PC-9 (cell line): ENCODE results near the gene CLMN. TPM values are rescaled to one million over a fixed set of nuclear protein-coding genes. Genes with fewer than 3 reads are reported as not detected.

ENCODE experiments used
- BruUV-seq: library from RNA; stranded (reverse); fragments of 400-500 nt; replicated peaks from 2 replicates; lab custom pipeline; 2021; lab: Mats Ljungman, UMichigan
- CTCF ChIA-PET: fragments of 300-600 bp; sonication (Branson Sonifier 250); formaldehyde crosslinking; loops from one replicate; lab custom pipeline; 2022; ENCODE audit warnings: antibody characterized with exemption; lab: Charles Lee
- POLR2A ChIA-PET: fragments of 300-600 bp; sonication (Branson Sonifier 250); formaldehyde crosslinking; loops from one replicate; lab custom pipeline; 2022; ENCODE audit warnings: antibody characterized with exemption; ENCODE audit not compliant: unreplicated experiment; lab: Charles Lee
- DNase-seq, 2 experiments: peaks; one replicate each; pipeline versions ENCODE4 v3.0.0 to v3.0.0-alpha.2; 2015 to 2022; ENCODE audit warnings: mixed read lengths in 1 of 2
- H2AFZ ChIP-seq: fragments of 200-600 bp; sonication (generic); 2 replicates; pipeline ENCODE4 v1.8.1; 2017; ENCODE audit warnings: antibody characterized with exemption
- H3F3A ChIP-seq: fragments of 200-600 bp; sonication (generic); 2 replicates; pipeline ENCODE4 v1.8.1; 2017; ENCODE audit warnings: antibody characterized with exemption, mild to moderate bottlenecking, low read depth; ENCODE audit not compliant: insufficient read depth
- H3K27ac ChIP-seq: fragments of 200-600 bp; sonication (generic); 2 replicates; pipeline ENCODE4 v1.6.1; 2016; ENCODE audit warnings: mixed run types
- H3K27me3 ChIP-seq: fragments of 200-600 bp; sonication (generic); 2 replicates; pipeline ENCODE4 v1.6.1; 2016; ENCODE audit warnings: low read depth, mixed run types; ENCODE audit not compliant: insufficient read depth
- H3K36me3 ChIP-seq: fragments of 200-600 bp; sonication (generic); 2 replicates; pipeline ENCODE4 v1.6.1; 2016; ENCODE audit warnings: low read depth, mixed run types
- H3K4me1 ChIP-seq: fragments of 200-600 bp; sonication (generic); replicated peaks from 2 replicates; pipeline ENCODE4 v1.6.1; 2016; ENCODE audit warnings: mixed run types; ENCODE audit not compliant: insufficient read depth
- H3K4me2 ChIP-seq: fragments of 200-600 bp; sonication (generic); 2 replicates; pipeline ENCODE4 v1.6.1; 2017; ENCODE audit warnings: mixed run types
- H3K4me3 ChIP-seq: fragments of 200-600 bp; sonication (generic); 2 replicates; pipeline ENCODE4 v1.6.1; 2016; ENCODE audit warnings: mixed run types
- H3K79me2 ChIP-seq: fragments of 200-600 bp; sonication (generic); 2 replicates; pipeline ENCODE4 v1.6.1; 2017; ENCODE audit warnings: low read depth, mixed run types
- H3K9me2 ChIP-seq: fragments of 200-600 bp; sonication (generic); 2 replicates; pipeline ENCODE4 v1.8.1; 2017; ENCODE audit warnings: mild to moderate bottlenecking; ENCODE audit not compliant: insufficient read depth
- H3K9me3 ChIP-seq: fragments of 200-600 bp; sonication (generic); 2 replicates; pipeline ENCODE4 v1.8.1; 2016; ENCODE audit warnings: low read depth; ENCODE audit not compliant: insufficient read depth
- H4K20me1 ChIP-seq: fragments of 200-600 bp; sonication (generic); 2 replicates; pipeline ENCODE4 v1.8.1; 2017; ENCODE audit not compliant: insufficient read depth
- CTCF ChIP-seq: fragments of 200-600 bp; sonication (generic); conservative IDR thresholded peaks from 2 replicates; pipeline ENCODE4 v1.6.1; 2017; ENCODE audit warnings: mixed run types, antibody characterized with exemption, mild to moderate bottlenecking, moderate library complexity
- EZH2 ChIP-seq: fragments of 200-600 bp; sonication (generic); IDR thresholded peaks from 2 replicates; pipeline ENCODE4 v1.8.0; 2017; ENCODE audit warnings: antibody characterized with exemption, low read depth
- intact Hi-C: fragments of 100-400 bp; cut with micrococcal nuclease; formaldehyde crosslinking; loops from one replicate; pipeline ENCODE4 v1.10.0; 2022; ENCODE audit not compliant: unreplicated experiment
- total RNA-seq: library from RNA; stranded (reverse); gene quantifications from 2 replicates; pipeline ENCODE4 v1.2.3, GENCODE V29; 2021

Gene CLMN
- total RNA-seq, 1 experiment from 2014 or later, result 15.8 TPM

- DNase-seq, result no peak
- no peaks in the 10 kb centered on the region for H3K36me3 ChIP-seq
- H4K20me1 ChIP-seq, result no peaks in the 10 kb centered on the region
- H3K4me2 ChIP-seq, result peak overlapping the region; percentile 70
- ChIA-PET POLR2A (no interaction called here), CTCF (no interaction called here)
- TF ChIP-seq CTCF, result no peak
- TF ChIP-seq EZH2, result no peak
- H3K9me2 ChIP-seq, result no peaks in the 10 kb centered on the region
- intact Hi-C loops, result no loop called here
- no peaks in the 10 kb centered on the region for H3K27me3 ChIP-seq
- peak overlapping the region; percentile 88 for H3K27ac ChIP-seq
- no TSS peak for BruUV-seq
- no peaks in the 10 kb centered on the region for H3K9me3 ChIP-seq
- H3K4me1 ChIP-seq, result peaks cover 49% of the 10 kb centered on the region
- H3K79me2 ChIP-seq, result peaks cover 51% of the 10 kb centered on the region
- H3K4me3 ChIP-seq, result no peak overlapping the region
- no peak overlapping the region for H2AFZ ChIP-seq
- peaks cover 29% of the 10 kb centered on the region for H3F3A ChIP-seq
Observed at GRCh38 chr14:95315579-95315978, 4.1 kb downstream of the CLMN start.

GRCh38 chr14:95315156-95315555 lies 4.6 kb downstream of the CLMN start:
- no peak for TF ChIP-seq CTCF
- no peak for TF ChIP-seq EZH2
- BruUV-seq, result no TSS peak
- Histone ChIP-seq H3K36me3 (no peaks in the 10 kb centered on the region), H3K4me3 (no peak overlapping the region), H3K4me1 (peaks cover 45% of the 10 kb centered on the region), H3K27me3 (no peaks in the 10 kb centered on the region), H4K20me1 (no peaks in the 10 kb centered on the region), H3F3A (peaks cover 29% of the 10 kb centered on the region), H3K9me2 (no peaks in the 10 kb centered on the region), H3K79me2 (peaks cover 51% of the 10 kb centered on the region), H3K9me3 (no peaks in the 10 kb centered on the region), H3K27ac (peak overlapping the region; percentile 88), H3K4me2 (peak overlapping the region; percentile 70), H2AFZ (no peak overlapping the region)
- CTCF ChIA-PET, result no interaction called here
- intact Hi-C loops, result no loop called here
- POLR2A ChIA-PET, result no interaction called here
- no peak for DNase-seq

GRCh38 chr14:95314609-95315008 lies 5.1 kb downstream of the CLMN start:
- Histone ChIP-seq H2AFZ (no peak overlapping the region), H3K9me2 (no peaks in the 10 kb centered on the region), H3K27me3 (no peaks in the 10 kb centered on the region), H3F3A (peaks cover 29% of the 10 kb centered on the region), H3K79me2 (peaks cover 51% of the 10 kb centered on the region), H3K4me3 (peak overlapping the region; percentile 20; the same call in 1 of the 2 replicates), H3K27ac (peak overlapping the region; percentile 88), H4K20me1 (no peaks in the 10 kb centered on the region), H3K4me1 (peaks cover 44% of the 10 kb centered on the region), H3K9me3 (no peaks in the 10 kb centered on the region), H3K36me3 (no peaks in the 10 kb centered on the region), H3K4me2 (peak overlapping the region; percentile 70)
- ChIA-PET POLR2A (no interaction called here), CTCF (no interaction called here)
- BruUV-seq, result no TSS peak
- TF ChIP-seq EZH2, result no peak
- TF ChIP-seq CTCF, result no peak
- intact Hi-C loops, result no loop called here
- DNase-seq, result peak; percentile 44 to 90
